HG02610 (cell line): ENCODE measurements around the gene CLASP2.
"Not testable (repeated sequence)": the region's sequence is repeated elsewhere in the genome, so short reads cannot be mapped to it uniquely, and the experiment has no call there.

Experiments used
- ATAC-seq: cut with Tn5 transposase; IDR thresholded peaks from one replicate; pipeline ENCODE4 v1.9.1; 2021; ENCODE audit warnings: mild to moderate bottlenecking, moderate library complexity; ENCODE audit not compliant: unreplicated experiment

CLASP2 gene

DNA sequence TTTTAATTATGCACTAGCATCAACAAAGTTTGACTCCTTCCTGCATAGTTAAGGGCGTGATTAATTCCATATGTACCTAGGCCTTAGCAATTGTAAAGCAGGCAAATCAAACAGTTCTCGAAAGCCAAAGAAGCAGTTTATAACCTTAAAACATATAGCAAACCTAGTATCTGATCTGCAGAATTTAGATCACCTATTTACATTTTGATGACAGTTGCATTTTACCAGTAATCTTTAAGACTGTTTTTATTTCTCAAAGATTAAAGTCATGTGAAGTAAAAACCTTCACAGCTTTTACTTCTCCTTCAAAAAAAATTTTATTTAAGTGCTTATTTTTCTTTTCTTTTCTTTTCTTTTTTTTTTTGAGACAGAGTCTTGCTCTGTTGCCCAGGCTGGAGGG, 257.0 kb downstream of the CLASP2 start:
- ATAC-seq = no peak

DNA sequence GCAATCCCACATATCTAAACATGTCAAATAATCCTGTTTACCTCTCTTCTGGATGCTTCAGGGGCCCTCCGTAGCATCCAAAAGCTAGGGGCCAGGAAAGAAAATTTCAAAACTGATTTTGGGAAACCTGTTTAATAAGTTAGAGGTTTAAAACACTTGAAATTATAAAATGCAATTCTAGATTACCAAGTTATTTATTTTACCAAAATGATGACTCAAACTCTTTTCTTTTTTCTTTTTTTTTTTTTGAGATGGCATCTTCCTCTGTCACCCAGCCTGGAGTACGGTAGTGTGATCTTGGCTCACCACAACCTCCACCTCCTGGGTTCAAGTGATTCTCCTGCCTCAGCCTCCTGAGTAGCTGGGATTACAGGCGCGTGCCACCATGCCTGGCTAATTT, 258.5 kb downstream of the CLASP2 start:
- not testable (repeated sequence) for ATAC-seq

DNA sequence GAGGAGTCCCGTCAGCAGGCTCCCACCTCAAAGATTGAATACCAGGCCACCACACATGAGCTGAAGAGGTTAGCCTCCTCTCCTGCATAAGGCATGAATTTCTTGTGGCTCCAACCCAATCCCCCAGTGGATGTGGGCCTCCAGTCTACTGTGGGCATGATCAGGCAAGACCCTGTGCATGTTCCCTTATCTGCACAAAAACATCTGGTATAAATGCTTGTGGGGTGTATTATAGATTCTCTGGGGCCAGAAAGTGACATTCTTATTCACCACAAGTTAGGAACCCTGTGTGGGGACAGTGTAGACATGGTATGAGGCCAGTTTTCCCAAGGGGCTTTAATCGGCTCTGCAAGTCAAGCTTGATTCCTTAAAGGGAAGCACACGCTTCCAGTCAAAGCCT, 259.6 kb downstream of the CLASP2 start:
- no peak for ATAC-seq

DNA sequence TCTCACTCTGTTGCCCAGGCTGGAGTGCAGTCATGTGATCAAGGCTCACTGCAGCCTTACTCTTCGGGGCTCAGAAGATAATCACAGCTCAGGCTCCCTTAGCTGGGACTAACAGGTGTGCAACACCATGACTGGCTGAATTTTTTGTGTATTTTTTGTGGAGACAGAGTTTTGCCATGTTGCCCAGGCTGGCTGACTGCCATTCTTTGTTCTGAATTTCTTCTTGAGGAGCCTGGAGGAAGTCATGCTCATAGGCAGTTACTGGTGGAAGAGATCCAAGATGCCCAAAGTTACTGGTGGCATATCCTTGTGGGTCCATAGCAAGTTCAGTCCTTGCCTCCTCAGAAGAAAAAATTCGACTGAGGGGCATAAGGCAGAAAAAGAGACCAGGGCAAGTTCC, 261.3 kb downstream of the CLASP2 start:
- no peak for ATAC-seq

DNA sequence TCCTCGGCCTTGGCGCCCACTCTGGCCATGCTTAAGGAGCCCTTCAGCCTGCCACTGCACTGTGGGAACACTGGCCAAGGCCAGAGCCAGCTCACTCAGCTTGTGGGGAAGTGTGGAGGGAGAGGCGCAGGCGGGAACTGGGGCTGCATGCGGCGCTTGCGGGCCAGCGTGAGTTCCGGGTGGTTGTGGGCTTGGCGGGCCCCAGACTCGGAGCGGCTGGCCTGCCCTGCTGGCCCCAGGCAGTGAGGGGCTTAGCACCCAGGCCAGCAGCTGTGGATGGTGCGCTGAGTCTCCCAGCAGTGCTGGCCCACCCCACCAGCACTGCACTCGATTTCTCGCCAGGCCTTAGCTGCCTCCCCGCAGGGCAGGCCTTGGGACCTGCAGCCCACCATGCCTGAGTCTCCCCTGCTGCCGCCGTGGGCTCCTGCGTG, 264.7 kb downstream of the CLASP2 start:
- no peak for ATAC-seq

DNA sequence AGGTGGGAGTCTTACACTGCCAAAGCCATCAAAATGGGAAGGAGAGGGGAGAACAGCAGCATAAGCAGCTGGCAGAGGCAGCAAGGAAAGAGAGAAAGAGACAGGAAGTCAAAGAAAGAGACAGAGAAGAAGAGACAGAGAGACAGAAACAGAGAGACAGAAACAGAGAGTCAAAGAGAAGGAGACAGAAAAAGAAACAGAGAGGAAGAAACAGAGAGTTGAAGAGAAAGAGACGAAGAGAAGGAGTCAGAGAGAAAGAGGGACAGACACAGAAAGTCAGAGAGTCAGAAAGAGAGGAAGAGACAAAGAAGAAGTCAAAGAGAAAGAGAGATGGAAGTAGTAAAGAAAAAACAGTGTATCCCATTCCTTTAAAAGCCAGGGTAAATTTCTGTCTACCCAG, 266.1 kb downstream of the CLASP2 start:
- not testable (repeated sequence) for ATAC-seq

DNA sequence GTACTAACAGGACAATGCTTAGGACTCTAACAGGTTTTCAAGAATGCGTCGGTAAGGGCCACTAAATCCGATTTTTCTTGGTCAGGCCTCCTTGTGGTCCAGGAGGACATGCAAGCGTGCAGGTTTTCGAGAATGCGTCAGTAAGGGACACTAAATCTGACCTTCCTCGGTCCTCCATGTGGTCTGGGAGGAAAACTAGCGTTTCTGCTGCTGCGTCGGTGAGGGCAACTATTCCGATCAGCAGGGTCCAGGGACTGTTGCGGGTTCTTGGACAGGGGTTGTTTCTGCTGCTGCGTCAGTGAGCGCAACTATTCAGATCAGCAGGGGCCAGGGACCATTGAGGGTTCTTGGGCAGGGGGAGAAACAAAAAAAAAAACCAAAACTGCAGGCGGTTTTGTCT, 270.1 kb downstream of the CLASP2 start:
- ATAC-seq = no peak

DNA sequence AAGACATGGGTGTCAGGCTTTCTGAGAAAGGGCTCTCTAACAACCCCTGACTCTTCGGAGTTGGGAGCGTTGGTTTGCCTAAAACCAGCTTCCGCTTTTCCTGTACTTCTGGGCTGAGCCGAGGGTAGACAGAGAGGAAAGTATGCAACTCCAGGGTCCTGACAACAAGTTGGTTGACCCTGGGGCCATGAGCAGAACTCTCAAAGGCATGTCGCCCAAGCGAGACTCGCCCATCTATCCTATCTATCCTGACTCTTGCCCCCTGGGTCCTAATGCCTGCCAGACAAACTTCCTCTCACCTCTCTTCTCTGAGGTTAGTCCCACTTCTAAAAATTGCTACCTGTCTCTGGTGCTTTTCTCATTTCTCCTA, 270.8 kb downstream of the CLASP2 start:
- ATAC-seq = not testable (repeated sequence)
